Gastroesophageal sphincter (tissue), 4 donors: Measurements from ENCODE around the gene ISG20. TPM values are rescaled to one million over a fixed set of nuclear protein-coding genes. Genes with fewer than 3 reads are reported as not detected.

Source experiments
- ATAC-seq: fragments of 150-250 bp; one replicate; pipeline ENCODE4 v1.9.1; 2016; ENCODE audit warnings: mild to moderate bottlenecking, moderate library complexity
- H3K27ac ChIP-seq, 4 donors: fragments of 200-600 bp; sonication (generic) in 3 of 4; 1 replicate in 3 of 4; 2 replicates in 1 of 4; pipeline ENCODE4 v1.5.1; 2016 to 2019
- H3K27me3 ChIP-seq: fragments of 200-600 bp; sonication (generic); one replicate; pipeline ENCODE4 v1.5.1; 2019
- H3K36me3 ChIP-seq, 2 donors: fragments of 200-600 bp; sonication (generic); one replicate each; pipeline ENCODE4 v1.5.1; 2019; ENCODE audit warnings: control low read depth in 1 of 2
- H3K4me1 ChIP-seq, 3 donors: fragments of 200-600 bp; sonication (generic); 1 replicate in 2 of 3; 2 replicates in 1 of 3; pipeline ENCODE4 v1.5.1; 2016 to 2019; ENCODE audit warnings: control low read depth in 2 of 3
- H3K4me3 ChIP-seq, 2 donors: fragments of 200-600 bp; sonication (generic); one replicate each; pipeline ENCODE4 v1.5.1; 2019; ENCODE audit warnings: mild to moderate bottlenecking in 1 of 2, moderate library complexity in 1 of 2
- H3K9me3 ChIP-seq, 3 donors: fragments of 200-600 bp; sonication (generic); one replicate each; pipeline ENCODE4 v1.5.1; 2017 to 2019; ENCODE audit warnings: control low read depth in 2 of 3
- EP300 ChIP-seq: sonication (generic); formaldehyde crosslinking; IDR thresholded peaks from one replicate; pipeline ENCODE4 v1.6.1; 2017; ENCODE audit warnings: antibody characterized with exemption, mild to moderate bottlenecking
- POLR2A ChIP-seq, 2 donors: fragments of 450-650 bp; IDR thresholded peaks; one replicate each; pipeline ENCODE4 v1.6.1; 2017; ENCODE audit warnings: antibody characterized with exemption in 2 of 2, mild to moderate bottlenecking in 2 of 2, moderate library complexity in 1 of 2
- POLR2AphosphoS5 ChIP-seq: sonication (generic); formaldehyde crosslinking; IDR thresholded peaks from one replicate; pipeline ENCODE4 v1.6.1; 2017; ENCODE audit warnings: antibody characterized with exemption
- WGBS, 2 donors: methylation state at CpG; one replicate each; pipeline ENCODE4 v1.1.5; 2018; ENCODE audit warnings: low coverage in 1 of 2; 5-methylcytosine and 5-hydroxymethylcytosine counted together
- total RNA-seq, 4 donors: library from RNA; depleted of rRNA; stranded (reverse); fragments of >200 nt; gene quantifications; one replicate each; pipeline ENCODE4 v1.1.0, GENCODE V29; 2016
- TF ChIP-seq, protein P1 (sequence below), 4 experiments: fragments of 200-600 bp in 2 of 4; fragments of 450-650 bp in 2 of 4; sonication (generic) in 1 of 4; IDR thresholded peaks; one replicate each; pipeline ENCODE4 v1.5.1; 2017 to 2019; ENCODE audit warnings: antibody characterized with exemption in 4 of 4, mild to moderate bottlenecking in 2 of 4, moderate library complexity in 2 of 4

The ISG20 gene
- total RNA-seq, 4 donors from 2014 or later, result 2.5 to 8.7 (median 5.9) TPM

- Histone ChIP-seq H3K9me3 (no peaks in the 10 kb centered on the region), H3K27me3 (peaks cover 12% of the 10 kb centered on the region), H3K36me3 (no peaks in the 10 kb centered on the region), H3K4me1 (no peaks in the 10 kb centered on the region), H3K4me3 (no peak overlapping the region), H3K27ac (no peak overlapping the region)
- TF ChIP-seq EP300 (no peak), POLR2AphosphoS5 (no peak)
- TF ChIP-seq, protein P1, sequence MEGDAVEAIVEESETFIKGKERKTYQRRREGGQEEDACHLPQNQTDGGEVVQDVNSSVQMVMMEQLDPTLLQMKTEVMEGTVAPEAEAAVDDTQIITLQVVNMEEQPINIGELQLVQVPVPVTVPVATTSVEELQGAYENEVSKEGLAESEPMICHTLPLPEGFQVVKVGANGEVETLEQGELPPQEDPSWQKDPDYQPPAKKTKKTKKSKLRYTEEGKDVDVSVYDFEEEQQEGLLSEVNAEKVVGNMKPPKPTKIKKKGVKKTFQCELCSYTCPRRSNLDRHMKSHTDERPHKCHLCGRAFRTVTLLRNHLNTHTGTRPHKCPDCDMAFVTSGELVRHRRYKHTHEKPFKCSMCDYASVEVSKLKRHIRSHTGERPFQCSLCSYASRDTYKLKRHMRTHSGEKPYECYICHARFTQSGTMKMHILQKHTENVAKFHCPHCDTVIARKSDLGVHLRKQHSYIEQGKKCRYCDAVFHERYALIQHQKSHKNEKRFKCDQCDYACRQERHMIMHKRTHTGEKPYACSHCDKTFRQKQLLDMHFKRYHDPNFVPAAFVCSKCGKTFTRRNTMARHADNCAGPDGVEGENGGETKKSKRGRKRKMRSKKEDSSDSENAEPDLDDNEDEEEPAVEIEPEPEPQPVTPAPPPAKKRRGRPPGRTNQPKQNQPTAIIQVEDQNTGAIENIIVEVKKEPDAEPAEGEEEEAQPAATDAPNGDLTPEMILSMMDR (IDR thresholded peaks at IDR 0.05), result no peak
- 55 to 64% methylated on average over 3 of the region's 3 CpGs for WGBS, 2 donors
- no peak for ATAC-seq
These were observed 57.4 kb downstream of the ISG20 start for GRCh38 chr15:88696254-88696653.

- no peak overlapping the region for H3K4me3 ChIP-seq
- TF ChIP-seq, protein P1 (IDR thresholded peaks at IDR 0.05), result no peak
- no peak for TF ChIP-seq EP300
- no peak for TF ChIP-seq POLR2A (IDR thresholded peaks at IDR 0.05)
- TF ChIP-seq POLR2AphosphoS5, result no peak
- H3K36me3 ChIP-seq, result no peaks in the 10 kb centered on the region
- H3K9me3 ChIP-seq, result no peaks in the 10 kb centered on the region
- H3K4me1 ChIP-seq, result no peaks in the 10 kb centered on the region
- peaks cover 12% of the 10 kb centered on the region for H3K27me3 ChIP-seq
- no peak for ATAC-seq
- WGBS, 2 donors, result 69 to 76% methylated on average over 2 to 9 of the region's 9 CpGs
- no peak overlapping the region for H3K27ac ChIP-seq
These were observed 58.5 kb downstream of the ISG20 start for GRCh38 chr15:88697276-88697675.

DNA sequence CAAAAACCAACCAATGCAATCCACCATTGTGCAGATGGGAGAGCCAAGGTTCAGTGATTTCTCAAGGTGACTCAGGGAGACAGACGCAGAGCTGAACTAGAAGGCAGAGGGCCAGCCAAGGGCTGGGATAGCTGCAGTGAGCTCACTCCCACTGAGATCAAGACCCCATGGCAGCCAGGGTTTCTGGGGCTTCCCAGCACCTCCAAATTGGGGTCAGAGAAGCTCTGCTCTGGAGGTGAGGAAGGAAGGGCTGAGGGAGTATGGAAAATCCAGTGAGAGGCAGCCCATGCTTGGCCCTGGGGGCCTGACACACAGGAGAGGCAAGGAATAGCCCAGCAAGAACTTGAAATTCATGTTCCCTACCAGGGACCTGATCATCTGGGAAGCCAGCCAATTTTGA, 61.0 kb downstream of the ISG20 start:
- TF ChIP-seq, protein P1 (IDR thresholded peaks at IDR 0.05), result no peak
- TF ChIP-seq POLR2AphosphoS5, result no peak
- Histone ChIP-seq H3K36me3 (no peaks in the 10 kb centered on the region), H3K27me3 (peaks cover 8% of the 10 kb centered on the region), H3K4me1 (peaks cover 0 to 3% (median 0%) of the 10 kb centered on the region in 3 donors), H3K4me3 (no peak overlapping the region), H3K9me3 (no peaks in the 10 kb centered on the region), H3K27ac (no peak overlapping the region)
- WGBS, 2 donors, result no CpG with 5 or more reads among the region's 1 CpG
- ATAC-seq, result no peak

- peaks cover 0 to 11% (median 4%) of the 10 kb centered on the region in 3 donors for H3K4me1 ChIP-seq
- no peak for ATAC-seq
- H3K27ac ChIP-seq, result no peak overlapping the region
- 63% methylated on average over 1 of the region's 2 CpGs; no CpG with 5 or more reads in 1 of the 2 donors for WGBS, 2 donors
- H3K4me3 ChIP-seq, result no peak overlapping the region
- TF ChIP-seq POLR2A (IDR thresholded peaks at IDR 0.05) (no peak), POLR2AphosphoS5 (no peak), EP300 (no peak)
- TF ChIP-seq, protein P1 (IDR thresholded peaks at IDR 0.05), result no peak
- peaks cover 7% of the 10 kb centered on the region for H3K27me3 ChIP-seq
- H3K36me3 ChIP-seq, result no peaks in the 10 kb centered on the region
- no peaks in the 10 kb centered on the region for H3K9me3 ChIP-seq
These were observed 61.9 kb downstream of the ISG20 start for GRCh38 chr15:88700716-88701115.

DNA sequence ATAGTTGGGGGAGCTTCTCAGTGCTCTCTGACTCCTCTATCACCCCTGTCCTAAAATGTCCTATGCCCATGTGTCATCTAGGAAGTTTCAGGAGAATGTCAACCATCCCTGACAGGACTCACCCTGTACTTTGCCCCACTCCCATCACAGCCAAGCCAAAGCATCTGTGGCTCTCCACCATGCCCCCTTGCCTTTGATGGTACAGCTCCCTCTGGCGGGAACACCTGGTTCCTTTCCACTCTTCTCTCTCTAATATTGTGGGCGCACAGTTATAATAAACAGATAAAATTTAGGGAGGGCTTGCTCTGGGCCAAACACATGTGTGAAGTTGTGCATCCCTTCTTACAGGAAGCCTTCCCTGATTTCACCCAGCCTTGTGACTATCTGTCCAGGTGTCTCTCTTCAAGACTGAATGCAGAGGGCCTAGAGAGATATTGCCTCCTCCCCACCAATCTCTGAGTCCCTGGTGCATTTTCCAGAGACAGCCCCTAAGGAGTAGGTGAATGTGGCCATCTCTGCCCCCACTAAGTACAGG, 62.8 kb downstream of the ISG20 start:
- 81 to 88% methylated on average over 2 of the region's 2 CpGs for WGBS, 2 donors
- ATAC-seq, result no peak
- no peaks in the 10 kb centered on the region for H3K36me3 ChIP-seq
- H3K27ac ChIP-seq, result no peak overlapping the region
- peaks cover 0 to 14% (median 5%) of the 10 kb centered on the region in 3 donors for H3K4me1 ChIP-seq
- H3K4me3 ChIP-seq, result no peak overlapping the region
- no peak for TF ChIP-seq EP300
- TF ChIP-seq POLR2AphosphoS5, result no peak
- no peaks in the 10 kb centered on the region for H3K27me3 ChIP-seq
- H3K9me3 ChIP-seq, result no peaks in the 10 kb centered on the region
